H9 (cell line): ENCODE measurements around the gene USP20. TPM values are rescaled to one million over a fixed set of nuclear protein-coding genes. Genes with fewer than 3 reads are reported as not detected.

ENCODE experiments used
- DNase-seq: peaks from one replicate; pipeline ENCODE4 v3.0.0-alpha.2; 2017
- H2AFZ ChIP-seq: one replicate; pipeline ENCODE4 v1.6.1; 2013; ENCODE audit warnings: mild to moderate bottlenecking, low read length, control low read depth, moderate library complexity
- H2AK5ac ChIP-seq: 2 replicates; pipeline ENCODE4 v1.6.1; 2013; ENCODE audit warnings: low read length, control low read depth, mixed read lengths; ENCODE audit not compliant: insufficient read length
- H2BK120ac ChIP-seq: one replicate; pipeline ENCODE4 v1.6.1; 2013; ENCODE audit warnings: low read depth, mild to moderate bottlenecking, low read length, control low read depth, inconsistent platforms; ENCODE audit not compliant: poor library complexity, severe bottlenecking
- H2BK12ac ChIP-seq: 2 replicates; pipeline ENCODE4 v1.6.1; 2013; ENCODE audit warnings: low read length, control low read depth, mixed read lengths, low read depth; ENCODE audit not compliant: insufficient read length
- H2BK15ac ChIP-seq: 2 replicates; pipeline ENCODE4 v1.6.1; 2013; ENCODE audit warnings: low read depth, low read length, control low read depth
- H2BK20ac ChIP-seq: one replicate; pipeline ENCODE4 v1.6.1; 2013; ENCODE audit warnings: low read depth, mild to moderate bottlenecking, low read length, control low read depth, inconsistent platforms; ENCODE audit not compliant: poor library complexity, severe bottlenecking
- H2BK5ac ChIP-seq: 2 replicates; pipeline ENCODE4 v1.6.1; 2013; ENCODE audit warnings: low read length, control low read depth, mixed read lengths; ENCODE audit not compliant: insufficient read length
- H3K14ac ChIP-seq: 2 replicates; pipeline ENCODE4 v1.6.1; 2013; ENCODE audit warnings: low read length, control low read depth; ENCODE audit not compliant: insufficient read depth
- H3K18ac ChIP-seq: 2 replicates; pipeline ENCODE4 v1.6.1; 2013; ENCODE audit warnings: low read depth, mild to moderate bottlenecking, mixed read lengths, low read length, control low read depth; ENCODE audit not compliant: insufficient read length
- H3K23ac ChIP-seq: 2 replicates; pipeline ENCODE4 v1.6.1; 2013; ENCODE audit warnings: low read length, control low read depth, mixed read lengths, low read depth; ENCODE audit not compliant: insufficient read length
- H3K23me2 ChIP-seq: 2 replicates; pipeline ENCODE4 v1.6.1; 2013; ENCODE audit warnings: low read depth, mild to moderate bottlenecking, mixed read lengths, low read length, control low read depth; ENCODE audit not compliant: insufficient read length, poor library complexity, severe bottlenecking
- H3K27ac ChIP-seq: 2 replicates; pipeline ENCODE4 v1.5.1; 2013; ENCODE audit warnings: low read length, control low read depth, mixed read lengths, low read depth; ENCODE audit not compliant: insufficient read length
- H3K27me3 ChIP-seq: 2 replicates; pipeline ENCODE4 v1.6.1; 2013; ENCODE audit warnings: low read length, control low read depth, inconsistent platforms; ENCODE audit not compliant: insufficient read depth
- H3K4ac ChIP-seq: 2 replicates; pipeline ENCODE4 v1.6.1; 2013; ENCODE audit warnings: low read depth, mild to moderate bottlenecking, control low read depth, inconsistent platforms, low read length, moderate library complexity
- H3K4me1 ChIP-seq: 2 replicates; pipeline ENCODE4 v1.6.1; 2013; ENCODE audit warnings: low read length, control low read depth, inconsistent platforms; ENCODE audit not compliant: insufficient read depth
- H3K4me2 ChIP-seq: 2 replicates; pipeline ENCODE4 v1.6.1; 2013; ENCODE audit warnings: low read length, control low read depth, mixed read lengths; ENCODE audit not compliant: insufficient read length, insufficient read depth
- H3K56ac ChIP-seq: 2 replicates; pipeline ENCODE4 v1.6.1; 2013; ENCODE audit warnings: low read depth, mild to moderate bottlenecking, mixed read lengths, low read length, control low read depth; ENCODE audit not compliant: insufficient read length
- H3K79me1 ChIP-seq: 2 replicates; pipeline ENCODE4 v1.6.1; 2013; ENCODE audit warnings: low read depth, mild to moderate bottlenecking, moderate library complexity, low read length, control low read depth, inconsistent platforms; ENCODE audit not compliant: insufficient read depth, poor library complexity, severe bottlenecking
- H3K79me2 ChIP-seq: 2 replicates; pipeline ENCODE4 v1.6.1; 2013; ENCODE audit warnings: low read length, control low read depth, inconsistent platforms; ENCODE audit not compliant: insufficient read depth
- H3K9ac ChIP-seq: 2 replicates; pipeline ENCODE4 v1.6.1; 2013; ENCODE audit warnings: low read length, control low read depth, mixed read lengths; ENCODE audit not compliant: insufficient read length; ENCODE audit errors: extremely low read depth
- H3K9me3 ChIP-seq: one replicate; pipeline ENCODE4 v1.6.1; 2013; ENCODE audit warnings: low read depth, low read length, inconsistent platforms; ENCODE audit not compliant: control insufficient read depth
- H3T11ph ChIP-seq: one replicate; pipeline ENCODE4 v1.6.1; 2013; ENCODE audit warnings: mild to moderate bottlenecking, low read length, control low read depth, inconsistent platforms
- H4K20me1 ChIP-seq: one replicate; pipeline ENCODE4 v1.6.1; 2013; ENCODE audit not compliant: control insufficient read depth, insufficient read length, insufficient read depth
- H4K5ac ChIP-seq: 2 replicates; pipeline ENCODE4 v1.6.1; 2013; ENCODE audit warnings: low read depth, mild to moderate bottlenecking, mixed read lengths, low read length, control low read depth; ENCODE audit not compliant: insufficient read length
- H4K8ac ChIP-seq: replicated peaks from 2 replicates; pipeline ENCODE4 v1.6.1; 2013; ENCODE audit warnings: low read length, control low read depth, mixed read lengths, low read depth; ENCODE audit not compliant: insufficient read length
- H4K91ac ChIP-seq: 2 replicates; pipeline ENCODE4 v1.6.1; 2013; ENCODE audit warnings: low read depth, mild to moderate bottlenecking, moderate library complexity, mixed read lengths, low read length, control low read depth; ENCODE audit not compliant: insufficient read length
- H3K27ac Mint-ChIP-seq, 3 experiments: 2 replicates in 2 of 3; 3 replicates in 1 of 3; pipeline ENCODE4 v1.8.0; 2020 to 2021; ENCODE audit warnings: mixed read lengths in 3 of 3, mild to moderate bottlenecking in 1 of 3, moderate library complexity in 1 of 3
- H3K27me3 Mint-ChIP-seq: 2 replicates; pipeline ENCODE4 v1.8.0; 2021; ENCODE audit warnings: low read depth, mild to moderate bottlenecking, moderate library complexity, mixed read lengths
- H3K36me3 Mint-ChIP-seq, 3 experiments: 2 replicates in 2 of 3; 3 replicates in 1 of 3; pipeline ENCODE4 v1.8.0; 2020 to 2021; ENCODE audit warnings: low read depth in 3 of 3, mixed read lengths in 3 of 3; ENCODE audit not compliant: insufficient read depth in 1 of 3
- H3K4me1 Mint-ChIP-seq, 2 experiments: 2 replicates each; pipeline ENCODE4 v1.8.0; 2020; ENCODE audit warnings: mixed read lengths in 2 of 2
- H3K4me3 Mint-ChIP-seq, 2 experiments: 2 replicates in 1 of 2; 3 replicates in 1 of 2; pipeline ENCODE4 v1.8.0; 2020 to 2021; ENCODE audit warnings: mild to moderate bottlenecking in 2 of 2, mixed read lengths in 2 of 2, moderate library complexity in 1 of 2
- H3K9me3 Mint-ChIP-seq, 2 experiments: 2 replicates in 1 of 2; 3 replicates in 1 of 2; pipeline ENCODE4 v1.8.0; 2020; ENCODE audit warnings: mild to moderate bottlenecking in 2 of 2, mixed read lengths in 2 of 2, moderate library complexity in 1 of 2
- CTCF ChIP-seq: fragments of 200-600 bp; sonication (generic); conservative IDR thresholded peaks from 3 replicates; pipeline ENCODE4 v1.8.0; 2021; ENCODE audit warnings: antibody characterized with exemption, mild to moderate bottlenecking
- WGBS: extraction: QIAGEN DNeasy Blood & Tissue Kit; methylation state at CpG from one replicate; pipeline ENCODE4 v1.1.7; 2013; ENCODE audit warnings: missing lambda C conversion rate, low lambda C conversion rate, mixed read lengths; ENCODE audit not compliant: insufficient read length; ENCODE audit errors: extremely low coverage; 5-methylcytosine and 5-hydroxymethylcytosine counted together
- total RNA-seq: library from RNA; stranded (reverse); gene quantifications from 2 replicates; pipeline ENCODE4 v1.2.1, GENCODE V29; 2021

The USP20 gene
- total RNA-seq, 1 experiment from 2014 or later: 20.9 TPM

DNA sequence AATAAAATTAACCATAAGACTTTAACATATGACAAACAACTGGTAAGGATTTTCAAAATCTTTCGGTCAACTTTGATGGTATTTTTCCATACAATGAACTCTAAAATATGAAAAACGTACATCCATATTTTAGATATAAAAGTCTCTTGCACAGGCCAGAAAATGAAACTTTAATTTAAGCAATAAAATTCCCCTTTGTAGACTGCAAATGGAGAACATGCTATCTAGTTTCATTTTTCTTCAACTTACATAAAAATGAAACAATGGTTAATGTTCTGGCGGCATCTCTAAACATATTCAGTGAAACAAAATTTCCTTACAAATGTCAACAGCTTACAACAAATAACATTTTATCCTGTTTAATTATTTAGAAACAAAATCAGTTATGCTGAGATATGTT is 84.0 kb downstream of the USP20 start:
- H3K23me2 ChIP-seq: no peaks in the 10 kb centered on the region
- no peak overlapping the region for H2BK120ac ChIP-seq
- H3K27ac ChIP-seq: no peak overlapping the region
- H3T11ph ChIP-seq: no peak overlapping the region
- no peak overlapping the region for H3K23ac ChIP-seq
- H2AK5ac ChIP-seq: no peak overlapping the region
- H4K91ac ChIP-seq: no peak overlapping the region
- H3K9ac ChIP-seq: no peak overlapping the region
- H3K79me2 ChIP-seq: no peaks in the 10 kb centered on the region
- no peaks in the 10 kb centered on the region for H3K27me3 ChIP-seq
- no peak overlapping the region for H2BK15ac ChIP-seq
- Mint-ChIP-seq H3K9me3 (no peaks in the 10 kb centered on the region), H3K27me3 (no peaks in the 10 kb centered on the region), H3K4me1 (peaks cover 0 to 6% of the 10 kb centered on the region in 2 experiments; a peak in 2 of 4 replicates), H3K4me3 (no peak overlapping the region), H3K27ac (no peak overlapping the region), H3K36me3 (peaks cover 0 to 6% (median 4%) of the 10 kb centered on the region in 3 experiments; a peak in 3 of 7 replicates)
- no peak overlapping the region for H4K8ac ChIP-seq
- H3K79me1 ChIP-seq: no peaks in the 10 kb centered on the region
- H2BK5ac ChIP-seq: no peak overlapping the region
- no peak overlapping the region for H3K56ac ChIP-seq
- no peak for TF ChIP-seq CTCF
- no peak overlapping the region for H4K5ac ChIP-seq
- H3K4me2 ChIP-seq: no peak overlapping the region
- no peak overlapping the region for H3K14ac ChIP-seq
- no peaks in the 10 kb centered on the region for H3K4me1 ChIP-seq
- no peaks in the 10 kb centered on the region for H4K20me1 ChIP-seq
- WGBS: no CpG with 5 or more reads among the region's 3 CpGs
- DNase-seq: no peak
- H3K4ac ChIP-seq: no peak overlapping the region
- no peaks in the 10 kb centered on the region for H3K9me3 ChIP-seq
- H2AFZ ChIP-seq: no peak overlapping the region
- H3K18ac ChIP-seq: no peak overlapping the region
- H2BK20ac ChIP-seq: no peak overlapping the region
- no peak overlapping the region for H2BK12ac ChIP-seq
